H1 (cell line): ENCODE measurements around the gene CNST. TPM values are rescaled to one million over a fixed set of nuclear protein-coding genes. Genes with fewer than 3 reads are reported as not detected.

Experiments used
- ASH2L ChIP-seq: fragments of 200-600, 300-600 bp; sonication (generic); IDR thresholded peaks from one replicate; pipeline ENCODE4 v1.7.1; 2017; ENCODE audit warnings: low read length
- CHD7 ChIP-seq: fragments of 300-600 bp; sonication (generic); IDR thresholded peaks from 2 replicates; pipeline ENCODE4 v1.7.1; 2012; ENCODE audit warnings: low read length, moderate library complexity, mild to moderate bottlenecking, inconsistent platforms; ENCODE audit not compliant: insufficient replicate concordance
- CTCF ChIP-seq, 3 experiments: IDR thresholded peaks; 1 replicate in 2 of 3; 2 replicates in 1 of 3; pipeline versions ENCODE4 v1.5.1 to v1.6.1; 2011; ENCODE audit warnings: low read length in 3 of 3, mild to moderate bottlenecking in 3 of 3, inconsistent platforms in 2 of 3, low read depth in 1 of 3, moderate library complexity in 1 of 3; ENCODE audit not compliant: insufficient read depth in 1 of 3; ENCODE audit errors: control extremely low read depth in 1 of 3
- GTF2F1 ChIP-seq: IDR thresholded peaks from 2 replicates; pipeline ENCODE4 v1.6.1; 2012; ENCODE audit warnings: low read depth, low read length, improper control_type of control experiment, borderline replicate concordance
- KDM4A ChIP-seq: IDR thresholded peaks from one replicate; pipeline ENCODE4 v1.7.1; 2012; ENCODE audit warnings: low read depth, mild to moderate bottlenecking, moderate library complexity, low read length, inconsistent platforms; ENCODE audit not compliant: severe bottlenecking
- TAF7 ChIP-seq: optimal IDR thresholded peaks from 2 replicates; pipeline ENCODE3; 2011; ENCODE audit warnings: low read depth, mild to moderate bottlenecking, inconsistent platforms, low read length, moderate library complexity, borderline replicate concordance
- USF2 ChIP-seq: IDR thresholded peaks from 2 replicates; pipeline ENCODE4 v1.6.1; 2011; ENCODE audit warnings: low read length, improper control_type of control experiment
- ZNF274 ChIP-seq: IDR thresholded peaks from 2 replicates; pipeline ENCODE4 v1.7.0; 2012; ENCODE audit warnings: low read length, borderline replicate concordance; ENCODE audit errors: extremely low read depth
- polyA plus RNA-seq, 7 experiments: library from polyadenylated mRNA; depleted of rRNA in 3 of 7; stranded (reverse) in 5 of 7; unstranded in 2 of 7; fragments of >200 nt in 5 of 7; fragments of 200-250 nt in 2 of 7; gene quantifications; 1 replicate in 5 of 7; 2 replicates in 1 of 7; 4 replicates in 1 of 7; pipeline versions ENCODE4 v1.2.1 to v1.2.3, GENCODE V29; 2011 to 2013; ENCODE audit warnings: missing spikeins in 2 of 7, mixed read lengths in 2 of 7
- total RNA-seq: library from RNA; stranded (reverse); fragmentation: NEBNext Ultra II Directional; extraction: Animal tissue kit (Norgen Biotek cat#: 25700); gene quantifications from 2 replicates; pipeline ENCODE4 v1.2.1, GENCODE V29; 2021

The CNST gene
- total and polyA plus RNA-seq, 2 of the 8 experiments (the other 6 are each of a cell fraction or from before 2014, with no cell fraction given) = 5.3 to 21.3 TPM

- peak; percentile 79 to 85 (median 81) for TF ChIP-seq CTCF (IDR thresholded peaks at IDR 0.05; ENCODE audit: control extremely low read depth in 1 of 3, insufficient read depth in 1 of 3, low read depth in 1 of 3, low read length in 3 of 3)
- no peak for TF ChIP-seq GTF2F1
- TF ChIP-seq TAF7 = no peak
- TF ChIP-seq USF2 = no peak
- TF ChIP-seq ASH2L = peak; percentile 32
- TF ChIP-seq KDM4A = no peak
- no peak for TF ChIP-seq CHD7
- no peak for TF ChIP-seq ZNF274
Observed at GRCh38 chr1:246647113-246647512, 80.9 kb downstream of the CNST start (continued).
